Measurements from ENCODE around the gene TMEM190.

TMEM190 gene

DNA sequence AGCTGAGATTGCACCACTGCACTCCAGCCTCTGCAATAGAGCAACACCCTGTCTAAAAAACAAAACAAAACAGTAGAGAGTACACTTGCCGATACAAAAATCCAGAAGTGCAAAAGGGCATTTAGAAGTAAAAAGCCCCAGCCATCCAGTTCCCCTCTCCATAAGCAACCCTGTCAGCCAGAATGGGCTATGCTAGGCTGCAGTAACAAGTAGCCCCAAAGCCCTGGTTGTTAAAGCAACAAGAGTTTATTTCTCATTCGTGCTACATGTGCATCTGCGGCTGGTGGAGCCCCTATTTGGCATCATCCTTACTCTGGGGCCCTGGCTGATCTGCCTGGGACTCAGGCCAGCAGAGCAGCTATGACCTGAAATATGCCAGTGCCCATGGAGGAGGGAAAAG lies 47.9 kb downstream of the TMEM190 start:
- no peak for DNase-seq

DNA sequence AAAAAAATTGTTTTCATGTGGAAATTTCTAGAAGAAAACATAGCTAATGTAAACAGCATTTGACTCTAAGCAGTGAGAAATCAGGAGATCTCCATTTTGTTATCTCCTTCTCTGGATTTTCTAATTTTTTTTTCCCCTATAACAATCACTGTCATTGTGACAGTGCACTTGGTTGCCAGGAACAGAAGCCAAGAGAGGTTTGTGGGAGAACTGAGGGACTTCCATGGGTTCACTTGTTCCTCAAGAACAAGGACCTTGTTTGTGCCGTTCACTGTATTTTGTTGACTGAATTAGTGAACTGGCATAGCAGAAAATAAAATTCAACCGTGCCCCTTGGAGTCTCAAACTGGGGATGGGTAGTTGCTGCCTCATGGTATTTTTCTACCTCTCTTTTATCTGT lies 49.4 kb downstream of the TMEM190 start:
- no peak for DNase-seq
